ENCODE data around the gene NEDD9.

Gene NEDD9

GRCh38 chr6:11218538-11219399 lies 13.7 kb downstream of the NEDD9 start:
- no peak for TF ChIP-seq ZFP30 (CRISPR knock-in tag; IDR thresholded peaks at IDR 0.05)
- TF ChIP-seq ZNF8 (CRISPR knock-in tag; IDR thresholded peaks at IDR 0.05) = no peak
- no peak for TF ChIP-seq CSRNP3 (CRISPR knock-in tag; IDR thresholded peaks at IDR 0.05)
- TF ChIP-seq, protein P1, sequence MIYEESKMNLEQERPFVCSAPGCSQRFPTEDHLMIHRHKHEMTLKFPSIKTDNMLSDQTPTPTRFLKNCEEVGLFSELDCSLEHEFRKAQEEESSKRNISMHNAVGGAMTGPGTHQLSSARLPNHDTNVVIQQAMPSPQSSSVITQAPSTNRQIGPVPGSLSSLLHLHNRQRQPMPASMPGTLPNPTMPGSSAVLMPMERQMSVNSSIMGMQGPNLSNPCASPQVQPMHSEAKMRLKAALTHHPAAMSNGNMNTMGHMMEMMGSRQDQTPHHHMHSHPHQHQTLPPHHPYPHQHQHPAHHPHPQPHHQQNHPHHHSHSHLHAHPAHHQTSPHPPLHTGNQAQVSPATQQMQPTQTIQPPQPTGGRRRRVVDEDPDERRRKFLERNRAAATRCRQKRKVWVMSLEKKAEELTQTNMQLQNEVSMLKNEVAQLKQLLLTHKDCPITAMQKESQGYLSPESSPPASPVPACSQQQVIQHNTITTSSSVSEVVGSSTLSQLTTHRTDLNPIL (CRISPR knock-in tag; IDR thresholded peaks at IDR 0.05; ENCODE audit: low read depth) = no peak; the same call in 1 of the 2 replicates
- TF ChIP-seq CSDC2 (CRISPR knock-in tag; IDR thresholded peaks at IDR 0.05) = no peak
- no peak for TF ChIP-seq ZC3H10 (CRISPR knock-in tag; IDR thresholded peaks at IDR 0.05)
- TF ChIP-seq ZFP3 (CRISPR knock-in tag; IDR thresholded peaks at IDR 0.05) = no peak
- TF ChIP-seq SNAI2 (CRISPR knock-in tag; IDR thresholded peaks at IDR 0.05) = no peak
- TF ChIP-seq ISL1 (CRISPR knock-in tag; IDR thresholded peaks at IDR 0.05) = no peak
- TF ChIP-seq PPARA (CRISPR knock-in tag; IDR thresholded peaks at IDR 0.05; ENCODE audit: borderline replicate concordance) = no peak
- no peak for TF ChIP-seq PATZ1 (CRISPR knock-in tag; IDR thresholded peaks at IDR 0.05; ENCODE audit: borderline replicate concordance)
- no peak for TF ChIP-seq ARNTL (CRISPR knock-in tag; IDR thresholded peaks at IDR 0.05; ENCODE audit: borderline replicate concordance, low read depth)
- no peak for TF ChIP-seq BACH2 (CRISPR knock-in tag; IDR thresholded peaks at IDR 0.05; ENCODE audit: borderline replicate concordance)
- TF ChIP-seq TOX (CRISPR knock-in tag; IDR thresholded peaks at IDR 0.05; ENCODE audit: borderline replicate concordance) = no peak
- no peak for TF ChIP-seq GLIS3 (CRISPR knock-in tag; IDR thresholded peaks at IDR 0.05)
- TF ChIP-seq, protein P2, sequence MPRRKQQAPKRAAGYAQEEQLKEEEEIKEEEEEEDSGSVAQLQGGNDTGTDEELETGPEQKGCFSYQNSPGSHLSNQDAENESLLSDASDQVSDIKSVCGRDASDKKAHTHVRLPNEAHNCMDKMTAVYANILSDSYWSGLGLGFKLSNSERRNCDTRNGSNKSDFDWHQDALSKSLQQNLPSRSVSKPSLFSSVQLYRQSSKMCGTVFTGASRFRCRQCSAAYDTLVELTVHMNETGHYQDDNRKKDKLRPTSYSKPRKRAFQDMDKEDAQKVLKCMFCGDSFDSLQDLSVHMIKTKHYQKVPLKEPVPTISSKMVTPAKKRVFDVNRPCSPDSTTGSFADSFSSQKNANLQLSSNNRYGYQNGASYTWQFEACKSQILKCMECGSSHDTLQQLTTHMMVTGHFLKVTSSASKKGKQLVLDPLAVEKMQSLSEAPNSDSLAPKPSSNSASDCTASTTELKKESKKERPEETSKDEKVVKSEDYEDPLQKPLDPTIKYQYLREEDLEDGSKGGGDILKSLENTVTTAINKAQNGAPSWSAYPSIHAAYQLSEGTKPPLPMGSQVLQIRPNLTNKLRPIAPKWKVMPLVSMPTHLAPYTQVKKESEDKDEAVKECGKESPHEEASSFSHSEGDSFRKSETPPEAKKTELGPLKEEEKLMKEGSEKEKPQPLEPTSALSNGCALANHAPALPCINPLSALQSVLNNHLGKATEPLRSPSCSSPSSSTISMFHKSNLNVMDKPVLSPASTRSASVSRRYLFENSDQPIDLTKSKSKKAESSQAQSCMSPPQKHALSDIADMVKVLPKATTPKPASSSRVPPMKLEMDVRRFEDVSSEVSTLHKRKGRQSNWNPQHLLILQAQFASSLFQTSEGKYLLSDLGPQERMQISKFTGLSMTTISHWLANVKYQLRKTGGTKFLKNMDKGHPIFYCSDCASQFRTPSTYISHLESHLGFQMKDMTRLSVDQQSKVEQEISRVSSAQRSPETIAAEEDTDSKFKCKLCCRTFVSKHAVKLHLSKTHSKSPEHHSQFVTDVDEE (CRISPR knock-in tag; IDR thresholded peaks at IDR 0.05) = no peak
- no peak for TF ChIP-seq ESRRG (CRISPR knock-in tag; IDR thresholded peaks at IDR 0.05)
- TF ChIP-seq TCF4 (CRISPR knock-in tag; IDR thresholded peaks at IDR 0.05; ENCODE audit: borderline replicate concordance) = no peak
- ATAC-seq = no peak

- TF ChIP-seq, protein P2 (CRISPR knock-in tag; IDR thresholded peaks at IDR 0.05) = no peak
- no peak for TF ChIP-seq PATZ1 (CRISPR knock-in tag; IDR thresholded peaks at IDR 0.05; ENCODE audit: borderline replicate concordance)
- no peak for TF ChIP-seq ZFP3 (CRISPR knock-in tag; IDR thresholded peaks at IDR 0.05)
- no peak for TF ChIP-seq PPARA (CRISPR knock-in tag; IDR thresholded peaks at IDR 0.05; ENCODE audit: borderline replicate concordance)
- TF ChIP-seq, protein P3, sequence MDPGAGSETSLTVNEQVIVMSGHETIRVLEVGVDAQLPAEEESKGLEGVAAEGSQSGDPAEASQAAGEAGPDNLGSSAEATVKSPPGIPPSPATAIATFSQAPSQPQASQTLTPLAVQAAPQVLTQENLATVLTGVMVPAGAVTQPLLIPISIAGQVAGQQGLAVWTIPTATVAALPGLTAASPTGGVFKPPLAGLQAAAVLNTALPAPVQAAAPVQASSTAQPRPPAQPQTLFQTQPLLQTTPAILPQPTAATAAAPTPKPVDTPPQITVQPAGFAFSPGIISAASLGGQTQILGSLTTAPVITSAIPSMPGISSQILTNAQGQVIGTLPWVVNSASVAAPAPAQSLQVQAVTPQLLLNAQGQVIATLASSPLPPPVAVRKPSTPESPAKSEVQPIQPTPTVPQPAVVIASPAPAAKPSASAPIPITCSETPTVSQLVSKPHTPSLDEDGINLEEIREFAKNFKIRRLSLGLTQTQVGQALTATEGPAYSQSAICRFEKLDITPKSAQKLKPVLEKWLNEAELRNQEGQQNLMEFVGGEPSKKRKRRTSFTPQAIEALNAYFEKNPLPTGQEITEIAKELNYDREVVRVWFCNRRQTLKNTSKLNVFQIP (CRISPR knock-in tag; IDR thresholded peaks at IDR 0.05; ENCODE audit: borderline replicate concordance, low read depth) = no peak
- TF ChIP-seq ZFP30 (CRISPR knock-in tag; IDR thresholded peaks at IDR 0.05) = no peak
- no peak for TF ChIP-seq ZNF565 (CRISPR knock-in tag; conservative IDR thresholded peaks at IDR 0.05; ENCODE audit: low read depth)
- no peak for TF ChIP-seq OSR1 (CRISPR knock-in tag; IDR thresholded peaks at IDR 0.05)
- TF ChIP-seq SNAI2 (CRISPR knock-in tag; IDR thresholded peaks at IDR 0.05) = no peak
- no peak for TF ChIP-seq ZNF70 (CRISPR knock-in tag; IDR thresholded peaks at IDR 0.05)
- TF ChIP-seq TCF4 (CRISPR knock-in tag; IDR thresholded peaks at IDR 0.05; ENCODE audit: borderline replicate concordance) = no peak
- ATAC-seq = no peak
These were observed 14.4 kb downstream of the NEDD9 start for GRCh38 chr6:11218102-11218442.

Measured in SK-N-SH treated with all-trans-retinoic acid at 6 μM for 48 hours (cell line).